Fibroblast of lung (primary cell): ENCODE data around the gene MRAS. TPM values are rescaled to one million over a fixed set of nuclear protein-coding genes. Genes with fewer than 3 reads are reported as not detected.

Experiments
- DNase-seq, 2 donors: peaks; one replicate each; pipeline versions ENCODE4 v3.0.0 to v3.0.0-alpha.2; 2010; ENCODE audit warnings: low read depth in 2 of 2
- H2AFZ ChIP-seq: 2 replicates; pipeline ENCODE4 v1.5.1; 2012; ENCODE audit warnings: low read length, control low read depth, inconsistent platforms
- H3K27ac ChIP-seq: 2 replicates; pipeline ENCODE4 v1.5.1; 2011; ENCODE audit warnings: low read length, control low read depth; ENCODE audit not compliant: insufficient read depth
- H3K27me3 ChIP-seq: 2 replicates; pipeline ENCODE4 v1.5.1; 2011; ENCODE audit warnings: mild to moderate bottlenecking, low read length; ENCODE audit not compliant: control insufficient read depth, insufficient read depth
- H3K36me3 ChIP-seq: 2 replicates; pipeline ENCODE4 v1.5.1; 2011; ENCODE audit warnings: low read length; ENCODE audit not compliant: control insufficient read depth, insufficient read depth
- H3K4me1 ChIP-seq: 2 replicates; pipeline ENCODE4 v1.5.1; 2011; ENCODE audit warnings: low read length; ENCODE audit not compliant: control insufficient read depth, insufficient read depth; ENCODE audit errors: extremely low read depth
- H3K4me2 ChIP-seq: 2 replicates; pipeline ENCODE4 v1.5.1; 2011; ENCODE audit warnings: low read length, control low read depth; ENCODE audit not compliant: insufficient read depth; ENCODE audit errors: extremely low read depth
- H3K4me3 ChIP-seq, 4 experiments: fragments of 200-600 bp in 1 of 4; sonication (generic) in 1 of 4; replicated peaks in 1 of 4; 2 replicates each; pipeline ENCODE4 v1.5.1; 2011 to 2016; ENCODE audit warnings: low read length in 4 of 4, low read depth in 3 of 4, mild to moderate bottlenecking in 3 of 4, control low read depth in 2 of 4, inconsistent platforms in 1 of 4, mixed read lengths in 1 of 4; ENCODE audit not compliant: insufficient read depth in 1 of 4; ENCODE audit errors: control extremely low read depth in 1 of 4
- H3K79me2 ChIP-seq: 2 replicates; pipeline ENCODE4 v1.5.1; 2012; ENCODE audit warnings: mild to moderate bottlenecking, low read length, inconsistent platforms; ENCODE audit not compliant: control insufficient read depth, insufficient read depth
- H3K9ac ChIP-seq: 2 replicates; pipeline ENCODE4 v1.5.1; 2011; ENCODE audit warnings: mild to moderate bottlenecking, low read length, control low read depth; ENCODE audit not compliant: insufficient read depth
- H3K9me3 ChIP-seq: 2 replicates; pipeline ENCODE4 v1.5.1; 2012; ENCODE audit warnings: low read depth, low read length; ENCODE audit not compliant: control insufficient read depth, insufficient read depth
- H4K20me1 ChIP-seq: 2 replicates; pipeline ENCODE4 v1.5.1; 2011; ENCODE audit warnings: low read length; ENCODE audit not compliant: control insufficient read depth, insufficient read depth; ENCODE audit errors: extremely low read depth
- CTCF ChIP-seq, 2 donors: IDR thresholded peaks in 1 of 2; conservative IDR thresholded peaks in 1 of 2; 1 replicate in 1 of 2; 2 replicates in 1 of 2; pipeline ENCODE4 v1.5.1; 2011 to 2012; ENCODE audit warnings: low read length in 2 of 2, control low read depth in 1 of 2, inconsistent platforms in 1 of 2, low read depth in 1 of 2, mild to moderate bottlenecking in 1 of 2
- EZH2 ChIP-seq: IDR thresholded peaks from 2 replicates; pipeline ENCODE4 v1.5.1; 2012; ENCODE audit warnings: low read length, control low read depth, mild to moderate bottlenecking; ENCODE audit errors: missing control alignments
- polyA minus RNA-seq: library from RNA; depleted of rRNA, polyadenylated mRNA; stranded (reverse); fragments of >200 nt; gene quantifications from 2 replicates; pipeline ENCODE4 v1.2.3, GENCODE V29; 2011; ENCODE audit warnings: low replicate concordance
- polyA plus RNA-seq, 2 donors: library from polyadenylated mRNA; depleted of rRNA in 1 of 2; stranded (reverse) in 1 of 2; unstranded in 1 of 2; fragments of >200 nt; gene quantifications; 2 replicates each; pipeline ENCODE4 v1.2.1, GENCODE V29; 2011 to 2012; ENCODE audit warnings: missing spikeins in 1 of 2
- total RNA-seq: library from RNA; depleted of rRNA; stranded (reverse); fragments of >200 nt; gene quantifications from 2 replicates; pipeline ENCODE4 v1.2.1, GENCODE V29; 2014

Gene MRAS
- total RNA-seq (48.0 and 73.0 TPM in 2 replicates), polyA plus RNA-seq (35.3 and 43.2 TPM in 2 replicates), polyA minus RNA-seq (25.9 and 83.4 TPM in 2 replicates)
- polyA plus RNA-seq (2012), result 33.0 and 35.1 TPM in 2 replicates

- TF ChIP-seq CTCF (conservative IDR thresholded peaks at IDR 0.05 in 1 of 2, IDR thresholded peaks at IDR 0.05 in 1 of 2; ENCODE audit: low read depth in 1 of 2, low read length in 2 of 2) (peak in 1 of 2 donors; percentile 20), EZH2 (no peak)
- H3K79me2 ChIP-seq, result no peaks in the 10 kb centered on the region
- H3K36me3 ChIP-seq, result no peaks in the 10 kb centered on the region
- peak within 1 kb of the TSS; percentile 76 to 84 (median 80) for H3K4me3 ChIP-seq
- H4K20me1 ChIP-seq, result no peaks in the 10 kb centered on the region
- H3K27me3 ChIP-seq, result no peaks in the 10 kb centered on the region
- H3K27ac ChIP-seq, result peak within 1 kb of the TSS; percentile 83
- peak within 1 kb of the TSS; percentile 82 for H3K9ac ChIP-seq
- H3K4me1 ChIP-seq, result peaks cover 6% of the 10 kb centered on the region
- H3K9me3 ChIP-seq, result no peaks in the 10 kb centered on the region
- H2AFZ ChIP-seq, result peak within 1 kb of the TSS; percentile 97
- peak; percentile 80 to 83 for DNase-seq
- H3K4me2 ChIP-seq, result peak within 1 kb of the TSS; percentile 82
Observed at GRCh38 chr3:138347960-138348753, at the start of gene MRAS. Gene MRAS (plus strand): TSS chr3:138348579. CDS start chr3:138372884, 24,305 bp downstream.

DNA sequence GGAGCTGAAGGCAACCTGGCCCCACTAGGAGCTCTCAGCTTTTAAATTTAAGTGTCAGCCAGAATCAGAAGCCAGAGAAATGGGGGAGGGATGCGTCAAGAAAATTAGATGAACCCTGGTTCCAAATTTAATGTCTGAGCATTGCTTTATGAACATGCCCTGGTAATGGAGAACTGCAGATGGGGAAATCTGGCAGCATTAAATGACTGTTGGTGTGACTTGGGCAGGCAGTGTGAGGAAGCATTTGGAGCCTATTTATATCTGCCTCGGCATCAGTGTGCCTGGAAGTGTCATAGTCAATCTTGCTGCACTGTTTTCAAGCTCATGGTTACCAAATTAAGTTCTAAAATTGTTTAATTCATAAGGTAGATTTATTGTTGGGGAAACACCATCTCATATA, 47.7 kb upstream of the MRAS start:
- H3K9me3 ChIP-seq, result no peaks in the 10 kb centered on the region
- no peak overlapping the region for H3K4me3 ChIP-seq
- no peak overlapping the region for H3K27ac ChIP-seq
- no peak for DNase-seq
- H3K79me2 ChIP-seq, result no peaks in the 10 kb centered on the region
- no peaks in the 10 kb centered on the region for H3K4me1 ChIP-seq
- H3K4me2 ChIP-seq, result no peak overlapping the region
- H3K9ac ChIP-seq, result no peak overlapping the region
- no peak for TF ChIP-seq CTCF (conservative IDR thresholded peaks at IDR 0.05 in 1 of 2, IDR thresholded peaks at IDR 0.05 in 1 of 2; ENCODE audit: low read depth in 1 of 2, low read length in 2 of 2)
- no peak for TF ChIP-seq EZH2
- H2AFZ ChIP-seq, result no peak overlapping the region
- H3K27me3 ChIP-seq, result no peaks in the 10 kb centered on the region
- no peaks in the 10 kb centered on the region for H3K36me3 ChIP-seq
- no peaks in the 10 kb centered on the region for H4K20me1 ChIP-seq

GRCh38 chr3:138303474-138303873, 44.9 kb upstream of the MRAS start:
- Histone ChIP-seq H4K20me1 (no peaks in the 10 kb centered on the region), H3K9ac (no peak overlapping the region), H3K27ac (no peak overlapping the region), H3K27me3 (no peaks in the 10 kb centered on the region), H2AFZ (no peak overlapping the region), H3K4me3 (no peak overlapping the region), H3K4me1 (no peaks in the 10 kb centered on the region), H3K9me3 (no peaks in the 10 kb centered on the region), H3K79me2 (no peaks in the 10 kb centered on the region), H3K4me2 (no peak overlapping the region), H3K36me3 (no peaks in the 10 kb centered on the region)
- no peak for DNase-seq
- TF ChIP-seq CTCF (conservative IDR thresholded peaks at IDR 0.05 in 1 of 2, IDR thresholded peaks at IDR 0.05 in 1 of 2; ENCODE audit: low read depth in 1 of 2, low read length in 2 of 2) (no peak), EZH2 (no peak)
